ENCODE results near the gene SRPK2. TPM values are rescaled to one million over a fixed set of nuclear protein-coding genes. Genes with fewer than 3 reads are reported as not detected.

Gene SRPK2
- total and polyA plus RNA-seq, 2 of the 8 experiments (the other 6 are each of a cell fraction or from before 2014, with no cell fraction given) = 10.0 to 47.1 TPM

DNA sequence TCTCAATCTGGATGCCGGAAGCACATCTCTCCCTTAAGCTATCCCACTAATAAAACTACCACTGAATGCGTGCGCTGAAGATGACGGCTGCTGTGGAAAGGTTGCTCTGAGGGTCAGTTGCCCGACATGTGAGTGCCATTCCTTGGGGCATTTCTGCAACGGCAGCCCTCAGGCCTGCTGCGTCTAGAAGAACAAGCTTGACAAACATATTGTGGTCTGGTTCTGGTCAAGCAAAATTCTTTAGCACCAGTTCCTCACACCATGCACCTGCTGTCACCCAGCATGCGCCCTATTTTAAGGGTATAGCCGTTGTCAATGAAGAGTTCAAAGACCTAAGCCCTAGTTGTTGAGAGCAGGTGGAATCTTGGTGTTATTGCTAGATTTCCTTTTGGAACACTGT lies 184.2 kb downstream of the SRPK2 start:
- CTCF ChIA-PET (ENCODE audit: partially characterized antibody) = interaction anchor here (1.2 to 1.3 kb wide), 2 partner anchors 9 to 16 kb away, joined by 3 to 5 read pairs; no protein-coding TSS in a partner anchor
- WGBS, 2 experiments (ENCODE audit: extremely low coverage in 1 of 2, insufficient coverage in 1 of 2, insufficient read length in 1 of 2, insufficient replicate concordance in 2 of 2, low coverage in 1 of 2, low lambda C conversion rate in 2 of 2, missing lambda C conversion rate in 1 of 2) = 90% methylated on average over 9 of the region's 9 CpGs; no CpG with 5 or more reads in 1 of the 2 experiments
- no peak overlapping the region for H2BK20ac ChIP-seq (ENCODE audit: low read length)
- no peak overlapping the region for H2BK15ac ChIP-seq (ENCODE audit: low read length)
- no peaks in the 10 kb centered on the region for H3K36me3 ChIP-seq (ENCODE audit: control insufficient read depth in 2 of 4, insufficient read depth in 4 of 4, low read length in 3 of 4)
- H3K4me2 ChIP-seq (ENCODE audit: insufficient read depth in 1 of 2, low read depth in 2 of 2, low read length in 2 of 2) = no peak overlapping the region
- H3K18ac ChIP-seq (ENCODE audit: extremely low read depth, low read length) = no peak overlapping the region
- no peak overlapping the region for H3K9ac ChIP-seq (replicated peaks in 1 of 4; ENCODE audit: extremely low read depth in 1 of 4, low read depth in 3 of 4, low read length in 3 of 4)
- no peak overlapping the region for H3K56ac ChIP-seq (replicated peaks; ENCODE audit: insufficient read length, low read depth, low read length)
- no peak overlapping the region for H3K4ac ChIP-seq (replicated peaks; ENCODE audit: insufficient read length, low read depth, low read length)
- no peak overlapping the region for H4K5ac ChIP-seq (ENCODE audit: insufficient read length, low read depth, low read length)
- FAIRE-seq = no peak
- no peak for TF ChIP-seq SP4 (IDR thresholded peaks at IDR 0.05; ENCODE audit: low read length)
- TF ChIP-seq CEBPB (IDR thresholded peaks at IDR 0.05; ENCODE audit: low read depth, low read length) = no peak
- H3K79me2 ChIP-seq (ENCODE audit: control insufficient read depth in 1 of 2, insufficient read depth in 2 of 2, low read length in 2 of 2) = peaks cover 0 to 24% of the 10 kb centered on the region in 2 experiments; a peak in 2 of 4 replicates
- no peak overlapping the region for H2AK5ac ChIP-seq (ENCODE audit: low read depth, low read length)
- H3K4me1 ChIP-seq (replicated peaks in 1 of 4; ENCODE audit: control insufficient read depth in 3 of 4, insufficient read depth in 4 of 4, low read length in 3 of 4) = peaks cover 0 to 4% (median 0%) of the 10 kb centered on the region in 4 experiments; a peak in 1 of 7 replicates
- no peak overlapping the region for H3K23ac ChIP-seq (ENCODE audit: insufficient read length)
- H2BK12ac ChIP-seq (ENCODE audit: low read depth, low read length) = no peak overlapping the region
- DNase-seq (ENCODE audit: low read depth in 1 of 2, low spot score in 2 of 2) = no peak
- no peak overlapping the region for H2AFZ ChIP-seq (ENCODE audit: low read length)
- H3K27ac ChIP-seq (ENCODE audit: low read depth, low read length) = no peak overlapping the region
- no peaks in the 10 kb centered on the region for H3K27me3 ChIP-seq (replicated peaks in 1 of 4; ENCODE audit: control insufficient read depth in 3 of 4, extremely low read depth in 1 of 4, insufficient read depth in 3 of 4, low read length in 3 of 4)
- no peaks in the 10 kb centered on the region; the same call in 1 of the 2 replicates for H3K23me2 ChIP-seq (ENCODE audit: low read depth, low read length)
- no peak overlapping the region for H4K91ac ChIP-seq (replicated peaks; ENCODE audit: insufficient read length, low read length)
- H2BK120ac ChIP-seq (replicated peaks; ENCODE audit: low read depth, low read length) = no peak overlapping the region
- no peak overlapping the region for H4K8ac ChIP-seq (ENCODE audit: extremely low read depth, insufficient read depth, low read length)
- no peaks in the 10 kb centered on the region for H3K9me3 ChIP-seq (ENCODE audit: insufficient read depth in 2 of 2, low read depth in 1 of 2, low read length in 1 of 2)
- POLR2A ChIA-PET (ENCODE audit: partially characterized antibody) = interaction anchor here (1.0 kb wide), 1 partner anchor 314 kb away, joined by 3 read pairs; no protein-coding TSS in a partner anchor
- H4K20me1 ChIP-seq (replicated peaks in 1 of 2; ENCODE audit: control insufficient read depth in 1 of 2, insufficient read depth in 2 of 2, low read length in 2 of 2) = peaks cover 1 to 2% of the 10 kb centered on the region in 2 experiments
- H3K79me1 ChIP-seq (ENCODE audit: low read depth, low read length) = peaks cover 2% of the 10 kb centered on the region; the same call in 1 of the 2 replicates
- no peak overlapping the region for H3K4me3 ChIP-seq (ENCODE audit: extremely low read depth in 1 of 4, insufficient read depth in 2 of 4, low read depth in 3 of 4, low read length in 4 of 4)
- H3K14ac ChIP-seq (ENCODE audit: insufficient read length) = no peak overlapping the region
- no peak overlapping the region for H2BK5ac ChIP-seq (ENCODE audit: low read depth, low read length)
